Measurements from ENCODE around the gene SREBF1.

The SREBF1 gene

GRCh38 chr17:17772231-17772630, 64.6 kb downstream of the SREBF1 start:
- no peak for DNase-seq

DNA sequence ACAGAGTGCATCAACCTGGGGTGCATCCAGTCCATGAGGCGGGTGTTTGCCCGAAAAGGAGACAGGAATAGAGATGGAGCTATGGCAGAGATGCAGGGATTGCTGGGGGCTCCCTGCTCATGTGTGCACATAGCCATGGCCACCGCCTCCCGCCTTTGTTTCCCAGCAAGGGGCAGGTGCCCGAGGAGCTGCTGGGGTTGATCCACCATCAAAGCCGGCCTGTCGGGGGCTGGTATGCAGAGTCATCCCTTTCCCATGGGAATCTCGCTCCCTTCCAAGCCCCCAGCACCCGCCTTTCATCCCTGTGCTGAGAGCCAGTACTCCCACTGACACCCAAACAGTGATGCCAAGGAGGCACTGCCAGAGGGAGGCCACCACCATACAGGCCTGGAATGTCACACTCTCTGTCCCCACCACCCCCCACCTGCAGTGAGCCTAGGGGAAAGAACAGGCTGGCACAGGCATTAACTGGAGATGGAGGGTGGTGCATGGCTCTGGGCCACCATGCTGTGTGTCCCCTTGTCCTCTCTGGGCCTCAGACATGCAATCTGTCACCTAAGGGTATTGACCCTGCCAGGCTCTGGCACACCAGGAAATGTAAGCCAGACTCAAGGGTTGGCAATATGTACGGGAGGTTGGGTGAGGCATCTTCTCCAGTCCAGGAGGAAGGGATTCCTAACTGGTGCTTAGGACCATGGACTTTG, 65.1 kb downstream of the SREBF1 start:
- DNase-seq: no peak

GRCh38 chr17:17770632-17771044, 66.1 kb downstream of the SREBF1 start:
- no peak for DNase-seq

GRCh38 chr17:17769869-17770631, 66.7 kb downstream of the SREBF1 start:
- no peak for DNase-seq

DNA sequence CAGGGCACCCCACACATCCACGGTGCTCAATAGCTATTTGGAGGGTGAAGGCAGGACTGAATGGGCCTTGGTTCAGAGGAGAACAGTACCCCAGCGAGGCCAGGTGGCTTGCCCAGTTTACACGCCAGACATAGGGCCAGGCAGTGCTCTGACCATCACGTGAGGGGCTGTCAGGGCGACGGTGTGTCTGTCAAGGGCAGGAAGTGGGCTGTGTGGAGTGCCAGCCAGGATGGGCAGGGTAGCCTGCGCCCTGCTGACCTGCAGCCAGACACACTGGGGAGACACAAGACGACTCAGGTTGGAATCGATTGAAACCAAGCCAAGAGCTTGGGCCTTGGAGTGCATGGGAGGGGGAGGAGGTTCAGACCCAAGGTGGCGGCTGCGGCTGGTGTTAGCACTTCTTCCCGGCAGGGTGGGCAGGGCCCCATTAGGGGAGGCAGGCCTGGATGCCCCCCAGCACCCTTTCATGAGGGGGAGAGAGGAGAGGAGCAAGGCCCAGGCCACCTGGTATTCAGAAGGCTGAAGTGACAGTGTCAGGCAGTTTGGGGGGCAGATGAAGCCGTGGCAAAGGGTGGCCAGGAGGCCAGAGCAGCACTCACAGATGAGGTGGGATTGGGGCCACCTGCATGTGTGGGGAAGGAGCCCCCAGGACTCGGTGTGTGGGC, 68.2 kb downstream of the SREBF1 start:
- no peak for DNase-seq

DNA sequence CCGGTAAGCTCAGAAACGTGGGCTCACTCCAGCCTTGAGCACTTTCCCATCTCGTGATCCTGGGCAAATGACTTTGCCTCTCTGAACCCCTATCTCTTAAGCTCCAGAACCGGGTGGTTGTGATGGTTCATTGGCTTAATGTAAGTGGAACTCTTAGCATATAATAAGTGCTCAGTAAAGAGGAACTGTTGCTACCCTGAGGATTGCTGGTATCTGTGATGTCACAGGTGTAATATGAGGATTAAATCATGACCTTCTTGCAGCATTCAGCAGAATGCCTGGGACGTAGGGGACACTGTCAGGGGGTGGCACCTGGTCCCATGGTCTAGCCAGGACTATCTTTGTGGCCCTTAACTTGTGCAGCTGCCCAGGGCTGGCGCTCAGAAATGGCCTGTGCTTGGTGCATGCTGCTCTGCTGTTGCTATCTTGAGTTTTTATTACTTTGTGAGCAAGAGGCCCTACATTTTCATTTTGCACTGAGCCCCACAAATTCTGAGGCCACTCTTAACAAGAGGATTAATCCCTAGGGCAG, 68.8 kb downstream of the SREBF1 start:
- DNase-seq: no peak

DNA sequence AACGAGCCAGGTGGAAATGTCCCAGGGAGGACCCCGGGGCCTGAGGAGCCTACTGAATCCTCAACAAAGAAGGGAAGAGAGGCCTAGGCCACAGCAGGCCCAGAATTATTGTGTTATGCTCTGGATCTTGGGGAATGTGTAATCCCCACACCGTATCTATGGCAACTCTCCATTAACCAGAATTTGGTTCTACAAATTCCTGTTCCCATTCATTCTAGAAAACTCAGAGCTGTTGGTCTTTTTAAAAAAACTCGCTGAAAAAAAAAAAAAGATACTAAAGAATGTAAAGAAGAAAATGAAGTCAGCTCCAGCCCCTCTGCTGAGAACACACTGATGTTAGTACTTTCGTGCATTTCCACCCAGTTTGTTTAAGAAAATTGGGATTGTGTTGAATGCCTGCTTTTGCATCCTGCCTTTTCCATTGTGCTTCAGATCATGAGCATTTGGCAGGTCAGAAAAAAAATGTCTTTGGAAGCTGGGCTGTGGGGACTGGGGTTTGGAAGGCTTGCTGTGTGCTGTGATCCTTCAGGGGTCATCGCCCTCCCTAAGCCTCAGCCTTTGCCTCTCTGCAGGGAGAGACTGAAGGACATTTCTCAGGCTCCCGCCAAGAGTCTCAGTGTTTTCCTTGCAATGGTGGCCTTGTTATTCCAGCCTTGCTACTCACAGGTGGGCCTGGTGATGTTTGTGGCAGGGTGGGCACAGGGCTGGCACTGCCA, 69.5 kb downstream of the SREBF1 start:
- no peak for DNase-seq

GRCh38 chr17:17766744-17767120, 70.1 kb downstream of the SREBF1 start:
- no peak for DNase-seq

GRCh38 chr17:17766077-17766743, 70.6 kb downstream of the SREBF1 start:
- peak; percentile 69 for DNase-seq

GRCh38 chr17:17765359-17766076, 71.3 kb downstream of the SREBF1 start:
- no peak for DNase-seq

- DNase-seq: no peak
Observed at GRCh38 chr17:17763734-17764133, 73.1 kb downstream of the SREBF1 start.

- no peak for DNase-seq
Observed at GRCh38 chr17:17763136-17763535, 73.7 kb downstream of the SREBF1 start.

GRCh38 chr17:17762744-17763105, 74.1 kb downstream of the SREBF1 start:
- no peak for DNase-seq

All from femur (tissue), 1 donor.